Limb (tissue), 2 donors: ENCODE results near the gene TOMM40.

Experiments used
- DNase-seq, 2 donors: peaks; one replicate each; pipeline ENCODE4 v3.0.0-alpha.2; 2016; ENCODE audit errors: extremely low spot score in 2 of 2

The TOMM40 gene

GRCh38 chr19:44927746-44928145 lies 36.7 kb downstream of the TOMM40 start:
- DNase-seq = no peak

GRCh38 chr19:44930088-44930487 lies 39.0 kb downstream of the TOMM40 start:
- no peak for DNase-seq

- no peak for DNase-seq
Measured at GRCh38 chr19:44931541-44931940, 40.5 kb downstream of the TOMM40 start.

- no peak for DNase-seq
Measured at GRCh38 chr19:44939668-44940067, 48.6 kb downstream of the TOMM40 start.

GRCh38 chr19:44942067-44942571 lies 51.1 kb downstream of the TOMM40 start, which contains the start of gene APOC4:
TSS of gene APOC4 (plus strand) at chr19:44942237. CDS start at chr19:44942278, 41 bp downstream.
- no peak for DNase-seq

GRCh38 chr19:44943801-44944249 lies 52.8 kb downstream of the TOMM40 start:
- no peak for DNase-seq

- no peak for DNase-seq
Measured at GRCh38 chr19:44947041-44947581, 56.1 kb downstream of the TOMM40 start.

- DNase-seq = no peak
Measured at GRCh38 chr19:44948237-44948636, 57.2 kb downstream of the TOMM40 start.

- no peak for DNase-seq
Measured at GRCh38 chr19:44948763-44949374, 57.8 kb downstream of the TOMM40 start.

GRCh38 chr19:44949550-44949949 lies 58.5 kb downstream of the TOMM40 start:
- DNase-seq = no peak

- peak; percentile 72 for DNase-seq
Measured at GRCh38 chr19:44951179-44952159, 60.4 kb downstream of the TOMM40 start.
